Neural crest cell (in vitro differentiated cells): ENCODE results near the gene ACACA. TPM values are rescaled to one million over a fixed set of nuclear protein-coding genes. Genes with fewer than 3 reads are reported as not detected.

Experiments
- DNase-seq: peaks from one replicate; pipeline ENCODE4 v3.0.0; 2021; ENCODE audit warnings: low read depth, mixed read lengths, low spot score
- H3K27ac Mint-ChIP-seq: one replicate; pipeline ENCODE4 v1.8.0; 2021; ENCODE audit warnings: mild to moderate bottlenecking, mixed read lengths; ENCODE audit not compliant: unreplicated experiment
- H3K27me3 Mint-ChIP-seq: 2 replicates; pipeline ENCODE4 v1.8.0; 2021; ENCODE audit warnings: low read depth, mild to moderate bottlenecking, mixed read lengths
- H3K36me3 Mint-ChIP-seq: 2 replicates; pipeline ENCODE4 v1.8.0; 2021; ENCODE audit warnings: low read depth, mild to moderate bottlenecking, mixed read lengths
- H3K4me1 Mint-ChIP-seq: 2 replicates; pipeline ENCODE4 v1.8.0; 2021; ENCODE audit warnings: mixed read lengths
- H3K4me3 Mint-ChIP-seq: one replicate; pipeline ENCODE4 v1.8.0; 2021; ENCODE audit warnings: mild to moderate bottlenecking, mixed read lengths
- H3K9me3 Mint-ChIP-seq: 2 replicates; pipeline ENCODE4 v1.8.0; 2021; ENCODE audit warnings: mixed read lengths
- total RNA-seq: library from RNA; stranded (reverse); gene quantifications from 2 replicates; pipeline ENCODE4 v1.2.1, GENCODE V29; 2021
- TF ChIP-seq, protein P1 (sequence below): fragments of 200-600 bp; sonication (generic); conservative IDR thresholded peaks from 2 replicates; pipeline ENCODE4 v1.5.0; 2021; ENCODE audit warnings: antibody characterized with exemption, mild to moderate bottlenecking

The ACACA gene
- total RNA-seq, 1 donor from 2014 or later: 211 TPM

DNA sequence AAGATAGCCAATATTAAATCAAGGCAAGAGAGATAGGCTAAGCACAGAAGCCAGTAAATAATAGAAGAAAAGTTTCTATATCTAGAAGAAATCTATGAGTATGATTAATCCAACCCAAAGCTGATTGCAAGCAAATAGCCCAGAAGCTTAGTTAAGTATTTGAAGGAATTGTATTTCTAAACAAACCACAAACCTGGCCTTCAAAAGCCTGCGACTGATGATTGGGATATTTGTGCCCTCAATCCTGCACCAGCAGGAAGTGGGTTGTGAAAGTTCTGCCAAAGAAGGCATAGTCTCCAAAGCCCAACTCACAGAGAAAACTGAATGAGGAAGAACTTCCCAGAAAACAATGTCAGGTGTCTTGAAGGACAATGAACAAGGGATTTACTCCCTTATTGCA, 145.3 kb downstream of the ACACA start:
- peaks cover 3% of the 10 kb centered on the region for H3K9me3 Mint-ChIP-seq
- TF ChIP-seq, protein P1, sequence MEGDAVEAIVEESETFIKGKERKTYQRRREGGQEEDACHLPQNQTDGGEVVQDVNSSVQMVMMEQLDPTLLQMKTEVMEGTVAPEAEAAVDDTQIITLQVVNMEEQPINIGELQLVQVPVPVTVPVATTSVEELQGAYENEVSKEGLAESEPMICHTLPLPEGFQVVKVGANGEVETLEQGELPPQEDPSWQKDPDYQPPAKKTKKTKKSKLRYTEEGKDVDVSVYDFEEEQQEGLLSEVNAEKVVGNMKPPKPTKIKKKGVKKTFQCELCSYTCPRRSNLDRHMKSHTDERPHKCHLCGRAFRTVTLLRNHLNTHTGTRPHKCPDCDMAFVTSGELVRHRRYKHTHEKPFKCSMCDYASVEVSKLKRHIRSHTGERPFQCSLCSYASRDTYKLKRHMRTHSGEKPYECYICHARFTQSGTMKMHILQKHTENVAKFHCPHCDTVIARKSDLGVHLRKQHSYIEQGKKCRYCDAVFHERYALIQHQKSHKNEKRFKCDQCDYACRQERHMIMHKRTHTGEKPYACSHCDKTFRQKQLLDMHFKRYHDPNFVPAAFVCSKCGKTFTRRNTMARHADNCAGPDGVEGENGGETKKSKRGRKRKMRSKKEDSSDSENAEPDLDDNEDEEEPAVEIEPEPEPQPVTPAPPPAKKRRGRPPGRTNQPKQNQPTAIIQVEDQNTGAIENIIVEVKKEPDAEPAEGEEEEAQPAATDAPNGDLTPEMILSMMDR: no peak
- H3K36me3 Mint-ChIP-seq: peaks cover 30% of the 10 kb centered on the region
- no peaks in the 10 kb centered on the region for H3K27me3 Mint-ChIP-seq
- no peaks in the 10 kb centered on the region for H3K4me1 Mint-ChIP-seq
- no peak overlapping the region for H3K4me3 Mint-ChIP-seq
- DNase-seq: no peak
- H3K27ac Mint-ChIP-seq: no peak overlapping the region

DNA sequence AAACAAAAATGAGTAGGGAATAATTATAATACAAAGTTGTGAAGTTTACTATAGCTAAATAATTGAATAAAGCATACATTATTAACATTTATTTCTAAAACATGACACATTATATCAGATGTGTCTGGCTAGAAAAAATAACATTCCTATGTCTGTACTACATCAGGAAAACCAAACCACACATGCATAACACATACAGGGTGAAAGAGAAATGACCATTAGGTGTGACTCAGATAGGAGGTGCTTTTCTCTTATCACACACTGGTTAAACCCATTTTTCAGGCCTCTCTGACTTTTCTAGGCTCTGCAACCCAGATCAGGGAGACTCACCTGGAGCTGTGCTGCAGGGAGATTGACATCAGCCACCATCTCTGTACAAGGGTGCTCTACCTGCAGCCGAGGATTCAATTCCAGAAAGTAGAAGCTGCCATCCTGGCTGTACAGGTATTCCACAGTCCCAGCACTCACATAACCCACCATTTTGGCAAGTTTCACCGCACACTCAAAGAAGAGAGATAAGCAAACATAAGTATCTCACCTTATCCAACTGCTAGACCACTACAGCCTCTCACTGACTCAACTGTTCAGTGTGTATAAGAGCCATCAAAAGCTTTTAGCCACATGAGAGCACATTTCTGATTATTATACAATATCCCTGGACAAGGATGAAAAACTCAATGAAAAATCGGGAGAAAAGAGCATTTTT, 147.5 kb downstream of the ACACA start:
- Mint-ChIP-seq H3K4me1 (no peaks in the 10 kb centered on the region), H3K36me3 (peaks cover 11% of the 10 kb centered on the region), H3K27ac (no peak overlapping the region), H3K27me3 (no peaks in the 10 kb centered on the region), H3K9me3 (no peaks in the 10 kb centered on the region), H3K4me3 (no peak overlapping the region)
- no peak for DNase-seq
- TF ChIP-seq, protein P1: no peak

DNA sequence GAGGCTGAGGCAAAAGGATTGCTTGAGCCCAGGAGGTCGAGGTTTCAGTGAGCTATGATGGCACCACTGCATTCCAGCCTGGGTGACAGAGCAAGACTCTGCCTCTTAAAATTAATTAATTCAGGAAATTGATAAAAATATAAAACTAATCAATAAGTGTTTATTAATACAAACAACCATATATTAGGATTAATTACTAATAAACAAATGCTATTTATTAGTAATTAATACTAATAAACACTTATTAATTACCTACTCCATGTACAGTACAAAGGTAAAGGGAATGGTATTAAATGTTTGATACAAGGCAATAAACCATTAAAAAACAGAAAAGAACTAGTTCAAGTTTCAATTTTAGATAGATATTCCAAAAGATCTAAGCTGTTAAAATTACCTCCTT, 150.0 kb downstream of the ACACA start:
- no peaks in the 10 kb centered on the region for H3K9me3 Mint-ChIP-seq
- H3K4me1 Mint-ChIP-seq: peaks cover 5% of the 10 kb centered on the region
- no peak overlapping the region for H3K4me3 Mint-ChIP-seq
- H3K27ac Mint-ChIP-seq: no peak overlapping the region
- H3K27me3 Mint-ChIP-seq: no peaks in the 10 kb centered on the region
- TF ChIP-seq, protein P1: no peak
- peaks cover 15% of the 10 kb centered on the region for H3K36me3 Mint-ChIP-seq
- DNase-seq: no peak

DNA sequence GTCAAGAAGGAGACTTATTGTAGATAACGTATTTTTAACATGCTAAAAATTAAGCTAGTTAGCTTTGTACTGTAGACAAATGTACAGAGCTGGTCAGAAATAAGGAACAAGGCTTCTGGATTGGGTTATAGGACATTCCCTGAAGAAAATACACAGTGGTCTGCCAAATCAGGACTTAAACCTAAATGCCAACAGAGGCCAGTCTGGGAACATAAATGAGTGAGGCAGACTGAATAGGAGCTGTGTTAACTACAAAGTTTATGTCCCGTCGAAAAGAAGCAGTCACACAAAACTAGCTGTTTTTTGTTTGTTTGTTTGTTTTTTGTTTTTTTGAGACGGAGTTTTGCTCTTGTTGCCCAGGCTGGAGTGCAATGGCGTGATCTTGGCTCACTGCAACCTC, 151.2 kb downstream of the ACACA start:
- Mint-ChIP-seq H3K9me3 (no peaks in the 10 kb centered on the region), H3K27me3 (no peaks in the 10 kb centered on the region), H3K4me1 (peaks cover 8% of the 10 kb centered on the region), H3K36me3 (peaks cover 21% of the 10 kb centered on the region), H3K27ac (no peak overlapping the region), H3K4me3 (no peak overlapping the region)
- no peak for DNase-seq
- TF ChIP-seq, protein P1: no peak

DNA sequence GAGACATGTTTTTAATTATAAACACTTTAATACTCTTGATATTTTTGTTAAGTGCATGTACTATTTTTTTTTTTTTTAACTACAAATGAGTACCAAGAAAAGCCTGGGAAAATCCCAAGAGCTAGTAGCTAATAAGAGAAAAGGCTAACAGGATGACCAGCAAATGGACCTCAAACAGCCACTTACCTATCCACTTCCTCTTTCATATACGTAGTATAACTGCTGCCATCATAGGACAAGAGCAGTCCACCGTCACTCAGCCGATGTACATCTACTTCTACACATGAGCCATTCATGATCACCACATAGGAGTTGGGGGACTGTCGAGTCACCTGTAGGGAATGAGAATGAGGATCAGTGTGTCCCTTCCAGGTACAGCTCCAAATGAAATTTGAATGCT, 158.8 kb downstream of the ACACA start:
- Mint-ChIP-seq H3K4me1 (peaks cover 8% of the 10 kb centered on the region), H3K4me3 (no peak overlapping the region), H3K9me3 (no peaks in the 10 kb centered on the region), H3K27ac (peak overlapping the region; percentile 53), H3K36me3 (peaks cover 42% of the 10 kb centered on the region), H3K27me3 (no peaks in the 10 kb centered on the region)
- no peak for DNase-seq
- TF ChIP-seq, protein P1: no peak
